OCI-LY3 (cell line): ENCODE measurements around the gene KIAA0513.

Experiments used
- EZH2phosphoT487 ChIP-seq: fragments of 200-600 bp; shearing (Covaris generic); IDR thresholded peaks from 2 replicates; pipeline ENCODE4 v1.6.1; 2018; ENCODE audit warnings: antibody characterized with exemption, mixed run types, low read depth
- TF ChIP-seq, protein P1 (sequence below): fragments of 200-600, 300-600 bp; sonication (generic); IDR thresholded peaks from 2 replicates; pipeline ENCODE4 v1.5.1; 2014; ENCODE audit warnings: antibody characterized with exemption, low read length, low read depth

DNA sequence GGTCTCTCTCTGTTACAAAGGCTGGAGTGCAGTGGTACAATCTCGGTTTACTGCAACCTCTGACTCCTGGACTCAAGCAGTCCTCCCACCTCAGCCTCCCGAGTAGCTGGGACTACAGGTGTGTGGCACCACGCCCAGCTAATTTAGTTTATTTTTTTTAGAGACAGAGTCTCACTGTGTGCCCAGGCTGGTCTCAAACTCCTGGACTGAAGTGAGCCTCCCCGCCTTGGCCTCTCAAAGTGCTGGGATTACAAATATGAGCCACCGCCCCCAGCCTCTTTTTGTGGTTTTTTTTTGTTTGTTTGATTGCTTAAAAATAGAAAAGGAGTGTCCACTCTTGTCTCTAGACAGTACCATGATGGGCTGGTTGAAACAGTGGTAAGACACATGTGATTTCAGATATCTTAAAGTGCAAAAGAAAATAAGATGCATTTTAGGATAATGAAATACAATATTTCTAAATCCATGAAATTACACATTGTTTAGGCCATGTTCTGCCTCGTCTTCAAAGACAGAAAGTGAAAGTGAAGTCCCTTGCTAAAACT, 27.4 kb downstream of the KIAA0513 start:
- TF ChIP-seq, protein P1, sequence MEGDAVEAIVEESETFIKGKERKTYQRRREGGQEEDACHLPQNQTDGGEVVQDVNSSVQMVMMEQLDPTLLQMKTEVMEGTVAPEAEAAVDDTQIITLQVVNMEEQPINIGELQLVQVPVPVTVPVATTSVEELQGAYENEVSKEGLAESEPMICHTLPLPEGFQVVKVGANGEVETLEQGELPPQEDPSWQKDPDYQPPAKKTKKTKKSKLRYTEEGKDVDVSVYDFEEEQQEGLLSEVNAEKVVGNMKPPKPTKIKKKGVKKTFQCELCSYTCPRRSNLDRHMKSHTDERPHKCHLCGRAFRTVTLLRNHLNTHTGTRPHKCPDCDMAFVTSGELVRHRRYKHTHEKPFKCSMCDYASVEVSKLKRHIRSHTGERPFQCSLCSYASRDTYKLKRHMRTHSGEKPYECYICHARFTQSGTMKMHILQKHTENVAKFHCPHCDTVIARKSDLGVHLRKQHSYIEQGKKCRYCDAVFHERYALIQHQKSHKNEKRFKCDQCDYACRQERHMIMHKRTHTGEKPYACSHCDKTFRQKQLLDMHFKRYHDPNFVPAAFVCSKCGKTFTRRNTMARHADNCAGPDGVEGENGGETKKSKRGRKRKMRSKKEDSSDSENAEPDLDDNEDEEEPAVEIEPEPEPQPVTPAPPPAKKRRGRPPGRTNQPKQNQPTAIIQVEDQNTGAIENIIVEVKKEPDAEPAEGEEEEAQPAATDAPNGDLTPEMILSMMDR = no peak
- TF ChIP-seq EZH2phosphoT487 = no peak
